ENCODE data around the gene PRUNE2. TPM values are rescaled to one million over a fixed set of nuclear protein-coding genes. Genes with fewer than 3 reads are reported as not detected.

The PRUNE2 gene
- total and polyA plus RNA-seq, 2 of the 13 experiments (the other 11 are each of a cell fraction or from before 2014, with no cell fraction given): 0.02 TPM; not detected in 1

DNA sequence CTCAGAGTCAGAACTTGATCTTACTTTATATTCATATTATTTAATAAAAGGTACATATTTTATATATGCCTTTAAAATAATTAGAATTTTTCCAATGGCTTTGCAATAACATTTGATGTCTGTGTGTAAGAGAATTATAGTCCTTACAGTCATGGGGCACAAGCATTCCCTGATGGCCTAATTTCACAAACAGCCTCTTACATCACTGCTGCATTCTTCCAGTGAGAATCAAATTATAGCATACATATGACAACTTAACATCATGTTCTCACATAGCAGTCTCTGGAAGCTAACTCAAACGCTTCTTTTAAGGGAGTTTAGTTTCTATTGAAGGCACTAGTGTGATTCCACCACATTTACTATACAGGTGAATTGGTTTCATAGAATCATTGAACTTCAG lies 15.3 kb upstream of the PRUNE2 start:
- in situ Hi-C loops (cut with HindIII; ENCODE audit: extremely low pct_ligation_motif_present, low pct_unique_long_range_greater_than_20kb): no loop called here
- Histone ChIP-seq H3K36me3 (replicated peaks in 1 of 2; ENCODE audit: control insufficient read depth in 1 of 2, insufficient read depth in 2 of 2, low read length in 2 of 2) (no peaks in the 10 kb centered on the region), H4K20me1 (ENCODE audit: insufficient read depth, low read length) (no peaks in the 10 kb centered on the region), H3K4me3 (replicated peaks in 1 of 3; ENCODE audit: insufficient read depth in 1 of 3, low read depth in 2 of 3, low read length in 3 of 3) (no peak overlapping the region), H3K27ac (ENCODE audit: extremely low read length, insufficient read depth, low read length) (no peak overlapping the region), H3K4me2 (ENCODE audit: low read depth, low read length) (no peak overlapping the region), H2AFZ (ENCODE audit: low read length) (no peak overlapping the region), H3K79me2 (ENCODE audit: insufficient read depth, low read length) (no peaks in the 10 kb centered on the region), H3K9me3 (ENCODE audit: low read length) (no peaks in the 10 kb centered on the region), H3K4me1 (ENCODE audit: insufficient read depth, low read length) (no peaks in the 10 kb centered on the region), H3K9ac (ENCODE audit: insufficient read depth, low read depth, low read length) (no peak overlapping the region), H3K27me3 (ENCODE audit: control insufficient read depth in 1 of 2, insufficient read depth in 2 of 2, low read length in 2 of 2) (peaks cover 0 to 6% of the 10 kb centered on the region in 2 experiments; a peak in 1 of 5 replicates)
- DNase-seq (ENCODE audit: low spot score) (no peak), FAIRE-seq (no peak), ATAC-seq (no peak)
- intact Hi-C loops (cut with micrococcal nuclease; ENCODE audit: unreplicated experiment): no loop called here
- TF ChIP-seq THAP11 (CRISPR knock-in tag; IDR thresholded peaks at IDR 0.05) (no peak), ZNF441 (CRISPR knock-in tag; IDR thresholded peaks at IDR 0.05; ENCODE audit: borderline replicate concordance) (no peak), RBAK (CRISPR knock-in tag; IDR thresholded peaks at IDR 0.05) (no peak), POLR2A (IDR thresholded peaks at IDR 0.05; ENCODE audit: insufficient read depth in 1 of 2, low read depth in 2 of 2, low read length in 2 of 2) (no peak), MED8 (CRISPR knock-in tag; IDR thresholded peaks at IDR 0.05; ENCODE audit: insufficient replicate concordance) (no peak), ZNF7 (CRISPR knock-in tag; IDR thresholded peaks at IDR 0.05) (no peak), HOXA5 (CRISPR knock-in tag; IDR thresholded peaks at IDR 0.05) (no peak), NFE2L1 (CRISPR knock-in tag; IDR thresholded peaks at IDR 0.05; ENCODE audit: borderline replicate concordance) (no peak), PAX8 (CRISPR knock-in tag; IDR thresholded peaks at IDR 0.05; ENCODE audit: borderline replicate concordance) (no peak), KLF9 (CRISPR knock-in tag; IDR thresholded peaks at IDR 0.05; ENCODE audit: low read depth) (no peak), TBL1XR1 (IDR thresholded peaks at IDR 0.05; ENCODE audit: borderline replicate concordance, low read length, partially characterized antibody) (no peak), MAFK (conservative IDR thresholded peaks at IDR 0.05 in 1 of 2, IDR thresholded peaks at IDR 0.05 in 1 of 2; ENCODE audit: low read length in 2 of 2) (no peak), ZNF749 (CRISPR knock-in tag; IDR thresholded peaks at IDR 0.05; ENCODE audit: borderline replicate concordance) (no peak), ZNF430 (CRISPR knock-in tag; IDR thresholded peaks at IDR 0.05) (no peak), ZSCAN29 (CRISPR knock-in tag; conservative IDR thresholded peaks at IDR 0.05) (no peak), ZNF253 (CRISPR knock-in tag; IDR thresholded peaks at IDR 0.05; ENCODE audit: borderline replicate concordance) (no peak)
- TF ChIP-seq, protein P1, sequence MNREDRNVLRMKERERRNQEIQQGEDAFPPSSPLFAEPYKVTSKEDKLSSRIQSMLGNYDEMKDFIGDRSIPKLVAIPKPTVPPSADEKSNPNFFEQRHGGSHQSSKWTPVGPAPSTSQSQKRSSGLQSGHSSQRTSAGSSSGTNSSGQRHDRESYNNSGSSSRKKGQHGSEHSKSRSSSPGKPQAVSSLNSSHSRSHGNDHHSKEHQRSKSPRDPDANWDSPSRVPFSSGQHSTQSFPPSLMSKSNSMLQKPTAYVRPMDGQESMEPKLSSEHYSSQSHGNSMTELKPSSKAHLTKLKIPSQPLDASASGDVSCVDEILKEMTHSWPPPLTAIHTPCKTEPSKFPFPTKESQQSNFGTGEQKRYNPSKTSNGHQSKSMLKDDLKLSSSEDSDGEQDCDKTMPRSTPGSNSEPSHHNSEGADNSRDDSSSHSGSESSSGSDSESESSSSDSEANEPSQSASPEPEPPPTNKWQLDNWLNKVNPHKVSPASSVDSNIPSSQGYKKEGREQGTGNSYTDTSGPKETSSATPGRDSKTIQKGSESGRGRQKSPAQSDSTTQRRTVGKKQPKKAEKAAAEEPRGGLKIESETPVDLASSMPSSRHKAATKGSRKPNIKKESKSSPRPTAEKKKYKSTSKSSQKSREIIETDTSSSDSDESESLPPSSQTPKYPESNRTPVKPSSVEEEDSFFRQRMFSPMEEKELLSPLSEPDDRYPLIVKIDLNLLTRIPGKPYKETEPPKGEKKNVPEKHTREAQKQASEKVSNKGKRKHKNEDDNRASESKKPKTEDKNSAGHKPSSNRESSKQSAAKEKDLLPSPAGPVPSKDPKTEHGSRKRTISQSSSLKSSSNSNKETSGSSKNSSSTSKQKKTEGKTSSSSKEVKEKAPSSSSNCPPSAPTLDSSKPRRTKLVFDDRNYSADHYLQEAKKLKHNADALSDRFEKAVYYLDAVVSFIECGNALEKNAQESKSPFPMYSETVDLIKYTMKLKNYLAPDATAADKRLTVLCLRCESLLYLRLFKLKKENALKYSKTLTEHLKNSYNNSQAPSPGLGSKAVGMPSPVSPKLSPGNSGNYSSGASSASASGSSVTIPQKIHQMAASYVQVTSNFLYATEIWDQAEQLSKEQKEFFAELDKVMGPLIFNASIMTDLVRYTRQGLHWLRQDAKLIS (CRISPR knock-in tag; IDR thresholded peaks at IDR 0.05): no peak
- ChIA-PET POLR2A (no interaction called here), CTCF (ENCODE audit: low intra/inter-chr PET ratio, low total read pairs) (no interaction called here)
- WGBS (ENCODE audit: low lambda C conversion rate): 0% methylated on average over 1 of the region's 1 CpG
- no TSS peak for BruUV-seq (replicated peaks)

Measured in HepG2 (cell line).